ENCODE data around the gene SMURF1.

Gene SMURF1

DNA sequence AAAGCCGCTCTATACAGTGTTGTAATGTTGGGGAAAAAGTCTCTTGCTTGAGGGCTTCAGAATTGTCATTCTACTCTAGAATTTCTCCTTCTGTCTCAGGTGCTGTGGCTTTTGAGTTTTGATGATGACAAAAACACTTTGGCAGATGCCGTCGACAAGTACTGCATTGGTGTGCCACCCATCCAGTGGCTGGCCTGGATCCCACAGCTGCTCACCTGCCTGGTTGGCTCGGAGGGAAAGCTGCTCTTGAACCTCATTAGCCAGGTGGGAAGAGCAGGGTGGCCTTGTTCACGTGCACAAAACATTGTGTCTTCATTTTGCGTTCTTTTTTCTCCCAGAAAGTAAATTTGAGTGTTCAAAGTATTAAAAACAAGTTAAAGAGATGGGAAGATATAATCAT is 153.6 kb downstream of the SMURF1 start:
- no peak for DNase-seq (ENCODE audit: low read depth, low spot score)

DNA sequence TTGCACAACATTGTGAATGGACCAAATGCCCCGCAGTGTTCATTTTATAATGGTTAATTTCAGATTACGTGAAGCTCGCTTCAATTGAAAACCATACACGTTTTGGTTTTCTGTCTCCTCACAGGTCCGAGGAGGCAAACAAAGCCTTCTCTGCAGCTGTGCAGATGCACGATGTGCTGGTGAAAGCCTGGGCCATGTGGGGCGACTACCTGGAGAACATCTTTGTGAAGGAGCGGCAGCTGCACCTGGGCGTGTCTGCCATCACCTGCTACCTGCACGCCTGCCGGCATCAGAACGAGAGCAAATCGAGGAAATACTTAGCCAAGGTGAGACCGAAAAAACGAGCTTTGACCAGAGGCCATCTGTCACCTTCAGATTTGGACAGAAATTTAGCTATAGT is 155.3 kb downstream of the SMURF1 start:
- no peak for DNase-seq (ENCODE audit: low read depth, low spot score)

DNA sequence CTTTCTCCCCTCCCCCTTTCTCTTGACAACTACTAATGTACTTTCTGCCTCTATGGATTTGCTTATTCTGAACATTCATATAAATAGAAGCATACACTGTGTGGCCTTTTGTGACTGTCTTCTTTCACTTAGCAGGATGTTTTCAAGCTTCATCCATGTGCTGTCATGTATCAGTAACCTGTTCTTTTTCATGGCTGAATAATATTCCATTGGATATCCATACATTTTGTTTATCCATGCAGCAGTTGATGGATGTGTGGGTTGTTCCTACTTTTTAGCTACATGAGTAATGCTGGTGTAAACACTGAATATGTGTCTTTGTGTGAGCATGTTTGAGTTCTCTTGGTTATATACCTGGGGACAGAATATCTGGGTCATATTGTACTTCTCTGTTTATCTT is 158.0 kb downstream of the SMURF1 start:
- DNase-seq (ENCODE audit: low read depth, low spot score), result no peak

DNA sequence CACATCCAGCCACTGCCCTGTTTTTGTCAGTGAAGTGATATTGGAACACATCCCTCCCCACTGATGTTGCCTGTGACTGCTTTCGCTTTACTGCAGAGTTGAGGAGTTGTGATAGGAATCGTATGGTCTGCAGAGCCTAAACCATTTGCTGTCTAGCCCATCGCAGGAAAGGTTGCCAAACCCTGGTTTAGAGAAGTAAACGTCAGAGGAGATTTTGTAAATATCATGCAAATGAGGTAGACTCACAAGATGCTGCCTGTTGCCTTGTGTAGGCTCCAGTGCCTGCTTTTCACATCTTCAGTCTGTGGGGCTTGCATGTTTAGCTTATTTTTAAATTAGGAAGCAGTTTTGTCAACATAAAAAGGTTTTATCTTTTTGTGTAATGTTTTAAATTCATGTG is 158.5 kb downstream of the SMURF1 start:
- DNase-seq (ENCODE audit: low read depth, low spot score), result no peak

DNA sequence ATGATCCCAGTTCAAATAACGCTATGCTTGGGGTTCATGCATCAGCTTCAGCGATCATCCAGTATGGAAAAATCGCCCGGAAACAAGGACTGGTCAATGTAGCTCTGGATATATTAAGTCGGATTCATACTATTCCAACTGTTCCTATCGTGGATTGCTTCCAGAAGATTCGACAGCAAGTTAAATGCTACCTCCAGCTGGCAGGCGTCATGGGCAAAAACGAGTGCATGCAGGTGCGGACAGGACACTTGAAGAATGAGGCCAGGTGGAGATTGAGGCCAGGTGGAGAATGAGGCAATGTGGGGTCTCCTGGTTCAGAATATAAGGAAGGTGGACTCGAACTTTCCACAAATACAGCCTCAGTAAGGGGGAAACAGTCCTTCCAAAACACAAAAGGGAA is 159.8 kb downstream of the SMURF1 start:
- DNase-seq (ENCODE audit: low read depth, low spot score), result no peak

DNA sequence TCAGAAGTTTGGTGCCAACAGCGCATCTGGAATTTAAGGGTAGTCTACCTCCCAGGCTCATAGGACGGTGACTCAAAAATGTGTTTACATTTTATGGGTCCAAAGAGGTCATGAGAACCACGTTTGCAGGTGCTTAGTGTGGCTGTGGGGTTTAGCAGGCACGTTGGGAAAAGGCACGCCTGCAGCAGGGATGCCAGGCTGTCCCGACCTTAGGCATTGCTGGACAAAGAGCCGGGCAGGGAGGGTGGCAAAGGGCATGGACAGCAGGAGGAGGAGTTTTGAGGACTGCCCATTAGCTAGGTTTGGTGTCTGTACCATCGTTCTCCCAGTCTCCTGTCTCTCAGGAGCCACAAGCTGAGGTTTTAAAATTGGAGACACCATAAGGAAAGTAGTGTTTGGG is 161.2 kb downstream of the SMURF1 start:
- DNase-seq (ENCODE audit: low read depth, low spot score), result no peak

DNA sequence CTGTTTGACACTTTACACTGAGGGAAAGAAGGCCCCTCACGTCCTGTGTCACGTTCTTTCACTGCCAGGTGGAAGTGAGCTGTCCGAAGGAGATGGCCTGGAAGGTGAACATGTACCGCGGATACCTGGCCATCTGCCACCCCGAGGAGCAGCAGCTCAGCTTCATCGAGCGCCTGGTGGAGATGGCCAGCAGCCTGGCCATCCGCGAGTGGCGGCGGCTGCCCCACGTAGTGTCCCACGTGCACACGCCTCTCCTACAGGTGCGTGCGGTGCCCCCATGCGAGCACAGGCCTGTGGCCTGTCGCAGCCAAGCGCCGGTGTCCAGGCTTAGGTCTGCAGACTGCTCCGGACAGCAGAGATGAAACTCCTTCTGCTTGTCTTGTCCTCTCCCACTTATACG is 162.2 kb downstream of the SMURF1 start:
- no peak for DNase-seq (ENCODE audit: low read depth, low spot score)

DNA sequence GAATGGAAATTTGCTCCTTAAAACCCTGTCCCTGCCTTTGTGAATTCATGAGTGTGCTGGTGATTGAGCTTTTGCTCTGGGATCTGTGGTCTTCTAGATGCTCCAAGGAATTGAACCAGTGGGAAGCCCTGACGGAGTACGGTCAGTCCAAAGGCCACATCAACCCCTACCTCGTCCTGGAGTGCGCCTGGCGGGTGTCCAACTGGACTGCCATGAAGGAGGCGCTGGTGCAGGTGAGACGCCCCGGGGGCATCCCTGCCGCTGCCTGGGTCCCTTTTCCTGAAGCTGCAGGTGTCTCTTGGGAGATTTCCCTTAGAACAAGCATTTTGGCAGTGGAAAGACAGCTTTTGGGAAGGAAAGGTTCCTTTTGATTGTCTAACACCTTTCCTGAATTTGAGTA is 165.2 kb downstream of the SMURF1 start:
- DNase-seq (ENCODE audit: low read depth, low spot score), result no peak

All from activated naive CD8-positive, alpha-beta T cell treated with anti-CD3 and anti-CD28 coated beads, Interleukin-2, amount 50 U/mL, for 16 hours (primary cell).